Panc1 (cell line): ENCODE results near the gene TMED10.

Experiments
- POLR2AphosphoS5 ChIP-seq: IDR thresholded peaks from 2 replicates; pipeline ENCODE4 v1.6.1; 2012; ENCODE audit warnings: mild to moderate bottlenecking, low read depth, low read length, moderate library complexity
- SIN3A ChIP-seq: IDR thresholded peaks from 2 replicates; pipeline ENCODE4 v1.6.1; 2012; ENCODE audit warnings: low read depth, mild to moderate bottlenecking, low read length, moderate library complexity, borderline replicate concordance; ENCODE audit not compliant: insufficient read depth
- TF ChIP-seq, protein P1 (sequence below): fragments of 450-650 bp; IDR thresholded peaks from 2 replicates; pipeline ENCODE4 v1.5.1; 2017; ENCODE audit warnings: mild to moderate bottlenecking

DNA sequence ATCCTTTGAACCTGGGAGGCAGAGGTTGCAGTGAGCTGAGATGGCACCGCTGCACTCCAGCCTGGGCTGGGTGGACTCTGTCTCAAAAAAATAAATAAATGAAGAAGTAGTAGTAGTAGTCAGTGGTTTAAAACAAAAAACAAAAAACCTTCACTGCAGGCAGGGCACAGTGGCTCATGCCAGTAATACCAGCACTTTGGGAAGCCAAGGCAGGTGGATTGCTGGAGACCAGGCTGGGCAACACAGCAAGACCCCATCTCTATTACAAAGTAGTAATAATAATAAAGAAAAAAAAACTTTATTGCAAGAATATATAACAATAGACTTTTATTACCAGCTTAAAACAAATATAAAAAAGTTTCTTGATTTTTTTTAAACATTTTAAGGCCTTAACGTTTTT, 35.8 kb downstream of the TMED10 start:
- TF ChIP-seq, protein P1, sequence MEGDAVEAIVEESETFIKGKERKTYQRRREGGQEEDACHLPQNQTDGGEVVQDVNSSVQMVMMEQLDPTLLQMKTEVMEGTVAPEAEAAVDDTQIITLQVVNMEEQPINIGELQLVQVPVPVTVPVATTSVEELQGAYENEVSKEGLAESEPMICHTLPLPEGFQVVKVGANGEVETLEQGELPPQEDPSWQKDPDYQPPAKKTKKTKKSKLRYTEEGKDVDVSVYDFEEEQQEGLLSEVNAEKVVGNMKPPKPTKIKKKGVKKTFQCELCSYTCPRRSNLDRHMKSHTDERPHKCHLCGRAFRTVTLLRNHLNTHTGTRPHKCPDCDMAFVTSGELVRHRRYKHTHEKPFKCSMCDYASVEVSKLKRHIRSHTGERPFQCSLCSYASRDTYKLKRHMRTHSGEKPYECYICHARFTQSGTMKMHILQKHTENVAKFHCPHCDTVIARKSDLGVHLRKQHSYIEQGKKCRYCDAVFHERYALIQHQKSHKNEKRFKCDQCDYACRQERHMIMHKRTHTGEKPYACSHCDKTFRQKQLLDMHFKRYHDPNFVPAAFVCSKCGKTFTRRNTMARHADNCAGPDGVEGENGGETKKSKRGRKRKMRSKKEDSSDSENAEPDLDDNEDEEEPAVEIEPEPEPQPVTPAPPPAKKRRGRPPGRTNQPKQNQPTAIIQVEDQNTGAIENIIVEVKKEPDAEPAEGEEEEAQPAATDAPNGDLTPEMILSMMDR: no peak
- no peak for TF ChIP-seq SIN3A
- no peak for TF ChIP-seq POLR2AphosphoS5
